Immature natural killer cell (primary cell): Measurements from ENCODE around the gene NDST3. TPM values are rescaled to one million over a fixed set of nuclear protein-coding genes. Genes with fewer than 3 reads are reported as not detected.
A peak's percentile ranks its signal among the peaks of the same experiment; 100 is the strongest.

ENCODE experiments used
- DNase-seq, 3 donors: peaks; one replicate each; pipeline ENCODE4 v3.0.0; 2022; ENCODE audit warnings: mixed read lengths in 1 of 3
- H3K27ac Mint-ChIP-seq, 6 donors: one replicate each; pipeline ENCODE4 v1.8.0; 2020; ENCODE audit warnings: mixed read lengths in 6 of 6, mild to moderate bottlenecking in 5 of 6, inconsistent platforms in 4 of 6, moderate library complexity in 3 of 6
- H3K27me3 Mint-ChIP-seq, 3 donors: one replicate each; pipeline ENCODE4 v1.8.0; 2020 to 2021; ENCODE audit warnings: low read depth in 3 of 3, mild to moderate bottlenecking in 3 of 3, mixed read lengths in 3 of 3, moderate library complexity in 3 of 3, inconsistent platforms in 1 of 3
- H3K36me3 Mint-ChIP-seq, 3 donors: one replicate each; pipeline ENCODE4 v1.8.0; 2020; ENCODE audit warnings: mixed read lengths in 3 of 3, inconsistent platforms in 2 of 3, mild to moderate bottlenecking in 2 of 3
- H3K4me1 Mint-ChIP-seq, 2 donors: one replicate each; pipeline ENCODE4 v1.8.0; 2020; ENCODE audit warnings: inconsistent platforms in 2 of 2, mild to moderate bottlenecking in 2 of 2, mixed read lengths in 2 of 2, moderate library complexity in 1 of 2
- H3K4me3 Mint-ChIP-seq, 5 donors: one replicate each; pipeline ENCODE4 v1.8.0; 2020; ENCODE audit warnings: mild to moderate bottlenecking in 5 of 5, mixed read lengths in 5 of 5, inconsistent platforms in 3 of 5, moderate library complexity in 3 of 5
- H3K9me3 Mint-ChIP-seq, 6 donors: one replicate each; pipeline ENCODE4 v1.8.0; 2020; ENCODE audit warnings: mild to moderate bottlenecking in 6 of 6, mixed read lengths in 6 of 6, inconsistent platforms in 4 of 6, moderate library complexity in 3 of 6
- polyA plus RNA-seq, 3 donors: library from polyadenylated mRNA; unstranded; fragments of 300-500 nt; fragmentation: Illumina TruSeq; gene quantifications; one replicate each; pipeline ENCODE4 v1.2.3, GENCODE V29; 2021

Gene NDST3
- polyA plus RNA-seq, 3 donors from 2014 or later = not detected

DNA sequence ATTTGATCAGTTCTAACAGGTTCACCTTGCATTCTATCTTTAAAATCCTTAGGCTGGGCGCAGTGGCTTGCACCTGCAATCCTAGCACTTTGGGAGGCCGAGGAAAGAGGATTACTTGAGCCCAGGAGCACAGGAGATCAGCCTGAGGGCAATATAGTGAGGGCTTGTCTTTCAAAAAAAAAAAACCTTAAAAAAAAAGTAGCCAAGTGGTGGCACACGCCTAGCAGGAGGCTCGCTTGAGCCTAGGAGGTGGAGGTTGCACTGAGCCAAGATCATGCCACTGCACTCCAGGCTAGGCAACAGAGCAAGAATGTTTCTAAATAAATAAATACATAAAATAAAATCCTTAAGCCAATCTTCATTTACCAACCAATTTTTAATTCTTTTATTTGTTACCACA is 243.0 kb downstream of the NDST3 start:
- Mint-ChIP-seq H3K36me3 (peaks cover 0 to 7% (median 7%) of the 10 kb centered on the region in 3 donors), H3K27ac (peak overlapping the region in 5 of 6 donors; percentile 98 to 100 (median 99))

DNA sequence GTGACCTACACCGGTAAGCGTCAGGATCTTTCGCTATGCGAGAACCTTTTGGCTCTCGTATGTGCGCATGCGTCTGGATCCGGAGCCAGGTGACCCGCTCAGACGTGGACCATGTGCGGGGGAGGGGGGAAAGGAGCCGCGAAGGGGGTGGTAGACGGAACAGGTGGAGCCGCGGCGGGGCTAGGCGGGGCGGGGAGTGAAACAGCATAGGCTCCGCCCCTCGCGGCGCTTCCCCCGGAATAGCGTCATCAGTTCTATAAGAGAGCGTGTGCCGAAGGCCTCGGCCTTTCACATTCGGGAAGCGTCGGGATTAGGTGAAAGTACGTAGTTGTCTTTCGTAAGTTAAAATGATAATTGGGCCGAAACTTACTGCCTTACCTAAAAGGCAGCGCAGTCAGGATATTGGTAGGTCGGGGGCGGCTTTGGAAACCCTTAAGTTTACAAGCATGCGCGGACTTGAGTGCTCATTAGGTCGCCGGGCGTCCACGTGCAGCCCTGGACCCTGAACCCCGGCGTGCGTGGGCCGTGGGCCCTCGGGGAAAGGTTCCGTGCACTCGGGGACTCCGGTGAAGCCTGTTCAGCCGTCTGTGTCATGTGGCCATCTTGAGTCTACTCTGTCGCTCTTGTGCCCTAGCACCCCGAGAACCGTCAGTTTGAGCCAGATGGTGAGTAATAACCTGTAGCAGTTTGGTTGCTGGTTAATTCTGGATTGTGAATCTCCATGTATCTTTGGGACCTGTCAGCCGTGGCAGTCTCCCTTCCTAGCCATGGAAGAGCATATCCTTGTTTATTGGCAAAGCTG is 244.4 kb downstream of the NDST3 start:
- Mint-ChIP-seq H3K9me3 (no peaks in the 10 kb centered on the region), H3K4me1 (peaks cover 39 to 52% of the 10 kb centered on the region in 2 donors), H3K27ac (peak overlapping the region; percentile 97 to 100 (median 99)), H3K4me3 (peak overlapping the region; percentile 91 to 99 (median 97)), H3K27me3 (peaks cover 11 to 18% (median 12%) of the 10 kb centered on the region in 3 donors), H3K36me3 (peaks cover 0 to 13% (median 10%) of the 10 kb centered on the region in 3 donors)
- peak; percentile 91 to 95 (median 92) for DNase-seq

More for the DNA sequence above, 243.0 kb downstream of the NDST3 start:
- Mint-ChIP-seq H3K4me3 (peak overlapping the region; percentile 19 to 99 (median 94)), H3K9me3 (no peaks in the 10 kb centered on the region), H3K27me3 (peaks cover 11 to 18% (median 12%) of the 10 kb centered on the region in 3 donors), H3K4me1 (peaks cover 37 to 52% of the 10 kb centered on the region in 2 donors)
- DNase-seq = no peak

DNA sequence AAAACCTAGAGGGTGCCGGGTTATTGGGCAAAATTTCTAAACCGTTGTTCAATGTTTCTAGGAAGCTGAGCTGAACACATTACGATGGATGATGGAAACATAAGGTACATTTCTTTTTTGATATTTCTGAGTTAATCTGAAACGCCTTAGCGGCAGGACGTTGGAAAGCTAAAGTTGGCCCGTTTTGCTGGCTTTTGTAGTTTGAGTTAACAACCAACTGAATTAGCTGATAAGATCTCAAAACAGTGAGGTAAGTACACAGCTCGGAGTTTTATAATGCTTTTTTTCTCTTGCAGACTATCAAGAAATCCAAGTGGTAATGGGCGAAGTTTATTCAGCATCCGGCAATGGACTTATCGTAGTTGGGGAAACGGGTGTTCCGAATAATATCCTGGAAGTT is 245.0 kb downstream of the NDST3 start:
- H3K4me3 Mint-ChIP-seq = peak overlapping the region; percentile 91 to 99 (median 97)
- peaks cover 39 to 52% of the 10 kb centered on the region in 2 donors for H3K4me1 Mint-ChIP-seq
- H3K36me3 Mint-ChIP-seq = peaks cover 0 to 13% (median 10%) of the 10 kb centered on the region in 3 donors
- DNase-seq = peak in 2 of 3 donors; percentile 16 to 26
- peaks cover 11 to 18% (median 12%) of the 10 kb centered on the region in 3 donors for H3K27me3 Mint-ChIP-seq
- H3K27ac Mint-ChIP-seq = peak overlapping the region; percentile 97 to 100 (median 99)
- no peaks in the 10 kb centered on the region for H3K9me3 Mint-ChIP-seq

DNA sequence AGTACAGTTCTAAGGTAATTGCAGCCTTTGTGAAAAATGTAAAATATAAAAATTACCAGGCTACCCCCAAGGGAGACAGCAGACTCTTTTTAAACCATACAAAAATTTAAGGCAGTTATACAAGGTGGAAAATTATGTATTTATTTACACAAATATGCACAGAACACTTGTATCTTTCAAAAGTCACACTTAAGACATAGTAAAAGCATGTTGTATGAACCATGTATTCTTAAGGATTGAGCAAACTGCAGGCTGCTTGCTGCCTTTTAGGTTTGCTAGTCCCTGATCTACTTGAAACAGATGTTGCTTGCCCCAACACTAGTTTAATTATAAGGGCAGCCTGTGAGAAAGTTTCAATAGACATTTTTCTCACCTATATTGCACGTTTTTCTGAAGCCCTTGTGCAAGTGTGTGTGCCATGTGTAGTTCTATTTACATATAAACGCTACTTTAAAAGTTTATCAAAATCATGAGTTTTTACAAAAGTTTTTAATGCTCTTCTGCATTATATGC is 245.7 kb downstream of the NDST3 start:
- peak overlapping the region; percentile 91 to 99 (median 97) for H3K4me3 Mint-ChIP-seq
- H3K4me1 Mint-ChIP-seq = peaks cover 39 to 52% of the 10 kb centered on the region in 2 donors
- peaks cover 0 to 13% (median 10%) of the 10 kb centered on the region in 3 donors for H3K36me3 Mint-ChIP-seq
- H3K27ac Mint-ChIP-seq = peak overlapping the region; percentile 97 to 100 (median 99)
- DNase-seq = no peak
- H3K27me3 Mint-ChIP-seq = peaks cover 11 to 18% (median 12%) of the 10 kb centered on the region in 3 donors
- no peaks in the 10 kb centered on the region for H3K9me3 Mint-ChIP-seq

DNA sequence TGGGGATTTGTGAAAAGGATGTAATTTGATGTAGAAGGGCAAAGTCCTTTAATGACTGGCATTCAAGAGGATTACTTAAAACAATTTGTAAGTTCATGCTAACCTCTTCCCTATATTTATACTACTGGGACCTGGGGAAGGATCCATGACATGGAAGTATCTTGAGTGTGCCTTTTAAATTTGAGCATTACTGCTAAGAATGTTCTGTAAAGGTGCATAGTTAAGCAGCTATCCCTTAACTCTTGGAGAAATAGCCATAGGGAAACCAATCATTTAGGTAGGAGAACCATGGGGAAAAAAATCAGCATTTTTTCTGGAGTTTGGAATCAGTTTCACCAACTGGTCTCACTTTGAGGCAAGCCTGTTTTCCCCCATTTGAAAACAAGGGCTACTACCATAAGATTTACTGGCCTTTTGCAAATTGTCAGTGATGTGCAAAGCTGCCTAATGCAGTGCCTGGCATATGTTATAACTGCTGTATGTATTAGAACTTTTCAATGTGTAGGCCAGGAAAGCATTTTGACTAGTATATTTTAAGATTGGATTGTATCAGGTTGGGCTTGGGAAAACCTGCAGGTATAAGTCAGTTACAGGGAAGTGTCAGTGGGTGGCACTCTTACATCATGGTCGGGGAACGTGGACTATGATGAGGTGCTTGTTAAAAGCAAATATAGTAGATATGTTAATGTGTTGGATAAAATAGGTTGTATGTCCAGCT is 246.4 kb downstream of the NDST3 start:
- Mint-ChIP-seq H3K4me1 (peaks cover 39 to 52% of the 10 kb centered on the region in 2 donors), H3K27ac (peak overlapping the region in 5 of 6 donors; percentile 6 to 99 (median 58))
- DNase-seq = peak; percentile 17 to 29 (median 18)

DNA sequence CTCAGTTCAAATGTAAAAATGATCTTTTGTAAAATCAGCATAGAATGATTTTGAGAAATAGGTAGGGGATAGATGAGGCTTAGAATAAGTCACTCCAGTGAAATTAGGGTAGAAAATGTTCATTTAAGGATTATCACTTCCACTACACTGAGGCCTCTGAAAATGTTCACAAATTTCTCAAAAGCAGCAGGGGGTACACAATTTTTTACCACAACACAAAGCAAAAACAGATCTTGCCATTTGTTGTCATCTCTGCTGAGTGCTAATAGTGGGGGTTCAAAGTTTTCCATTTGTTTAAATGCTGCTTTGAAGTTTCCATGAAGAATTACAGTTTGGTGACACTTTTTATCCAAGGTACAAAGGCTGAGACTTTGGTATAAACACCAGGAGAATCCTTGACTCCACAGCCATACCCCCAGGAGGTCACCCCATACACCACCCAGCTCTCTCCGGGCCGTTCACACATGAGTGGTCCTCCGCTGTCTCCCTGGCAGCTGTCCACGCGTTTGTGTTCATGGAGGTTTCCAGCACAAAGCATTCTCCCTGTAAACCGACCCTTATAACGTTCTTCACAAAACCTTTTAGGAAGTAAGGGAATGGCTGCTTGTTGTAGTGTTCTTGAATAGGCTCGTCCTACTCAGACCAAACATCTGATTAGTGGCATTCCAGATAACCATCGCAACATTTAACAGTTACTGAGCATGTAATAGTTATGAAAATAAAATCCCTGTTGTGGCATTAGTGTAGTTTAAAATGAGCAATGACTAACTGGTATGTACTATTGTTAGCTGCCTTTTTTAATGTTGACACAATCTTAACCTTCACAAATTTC is 247.5 kb downstream of the NDST3 start:
- peaks cover 39 to 52% of the 10 kb centered on the region in 2 donors for H3K4me1 Mint-ChIP-seq
- peak overlapping the region in 5 of 6 donors; percentile 22 to 99 (median 30) for H3K27ac Mint-ChIP-seq
- no peaks in the 10 kb centered on the region for H3K9me3 Mint-ChIP-seq
- H3K36me3 Mint-ChIP-seq = peaks cover 0 to 18% (median 10%) of the 10 kb centered on the region in 3 donors
- DNase-seq = no peak
- no peak overlapping the region for H3K4me3 Mint-ChIP-seq
- peaks cover 9 to 15% (median 12%) of the 10 kb centered on the region in 3 donors for H3K27me3 Mint-ChIP-seq

More for the DNA sequence above, 246.4 kb downstream of the NDST3 start:
- Mint-ChIP-seq H3K9me3 (no peaks in the 10 kb centered on the region), H3K27me3 (peaks cover 9 to 15% (median 12%) of the 10 kb centered on the region in 3 donors), H3K36me3 (peaks cover 0 to 13% (median 10%) of the 10 kb centered on the region in 3 donors), H3K4me3 (peak overlapping the region in 3 of 5 donors; percentile 12 to 36 (median 30))

DNA sequence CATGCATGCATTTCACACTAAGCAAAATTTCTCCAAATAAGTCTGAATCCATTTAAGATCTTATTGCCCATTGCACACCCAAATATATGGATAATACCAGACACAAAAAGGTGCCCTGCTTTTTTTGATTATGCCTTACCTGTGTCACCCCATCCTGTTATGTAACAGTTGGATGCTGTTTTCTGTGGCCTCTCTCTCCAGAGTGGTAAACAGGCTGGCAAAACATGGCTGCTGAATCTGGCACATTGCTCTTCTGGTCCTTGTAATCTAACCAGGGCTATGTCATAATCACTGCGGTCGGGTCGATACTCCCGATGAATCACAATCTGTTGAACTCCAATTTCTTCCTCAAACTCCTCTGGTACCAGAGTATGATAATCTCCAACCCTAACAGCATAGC is 248.4 kb downstream of the NDST3 start:
- DNase-seq = no peak
- Mint-ChIP-seq H3K4me3 (no peak overlapping the region), H3K27ac (peak overlapping the region in 3 of 6 donors; percentile 15 to 31 (median 22)), H3K36me3 (peaks cover 0 to 18% (median 10%) of the 10 kb centered on the region in 3 donors), H3K4me1 (peaks cover 34 to 43% of the 10 kb centered on the region in 2 donors), H3K9me3 (no peaks in the 10 kb centered on the region), H3K27me3 (peaks cover 7 to 15% (median 12%) of the 10 kb centered on the region in 3 donors)

DNA sequence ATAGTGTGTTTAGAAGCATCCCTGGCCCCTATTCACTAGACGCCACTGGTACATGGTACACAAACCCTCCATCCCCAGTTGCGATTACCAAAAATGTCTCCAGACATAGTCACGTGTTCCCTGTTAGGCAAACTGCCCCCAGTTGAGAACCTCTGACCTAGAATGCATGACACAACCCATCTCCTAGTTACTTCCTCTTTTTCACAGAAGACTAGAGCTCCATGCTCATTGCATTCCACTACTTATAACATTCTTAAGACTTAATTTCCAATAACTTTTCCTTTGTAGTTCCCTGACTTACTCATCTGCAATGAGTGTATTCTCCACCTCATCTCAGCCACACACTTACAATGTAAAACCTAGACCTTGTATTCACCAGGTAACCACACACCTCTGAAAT is 249.9 kb downstream of the NDST3 start:
- DNase-seq = no peak
- H3K4me1 Mint-ChIP-seq = peaks cover 19 to 29% of the 10 kb centered on the region in 2 donors
- no peaks in the 10 kb centered on the region for H3K9me3 Mint-ChIP-seq
- H3K4me3 Mint-ChIP-seq = no peak overlapping the region
- H3K36me3 Mint-ChIP-seq = peaks cover 0 to 18% (median 7%) of the 10 kb centered on the region in 3 donors
- peak overlapping the region in 1 of 6 donors; percentile 59 for H3K27ac Mint-ChIP-seq
- H3K27me3 Mint-ChIP-seq = peaks cover 0 to 3% (median under 1%) of the 10 kb centered on the region in 3 donors

DNA sequence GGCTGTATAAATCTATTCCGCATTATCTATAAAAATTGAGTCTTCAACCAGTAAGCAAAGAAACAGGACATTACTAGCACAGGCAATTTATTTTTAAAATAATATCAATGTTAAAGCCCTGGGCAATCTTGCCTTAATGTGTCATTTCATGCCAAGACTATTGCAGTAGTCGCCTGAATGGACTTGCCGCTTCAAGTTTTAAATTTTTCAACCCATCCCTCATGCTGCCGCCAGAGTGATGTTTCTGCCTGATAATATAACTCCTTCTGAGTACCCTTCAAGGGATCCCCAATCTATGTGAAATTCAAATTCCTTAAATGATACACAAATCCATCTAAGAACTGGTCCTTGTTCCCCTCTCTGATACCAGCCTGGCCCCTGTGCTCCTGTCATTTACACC is 251.6 kb downstream of the NDST3 start:
- no peak for DNase-seq
- peak overlapping the region in 1 of 6 donors; percentile 7 for H3K27ac Mint-ChIP-seq
- H3K4me1 Mint-ChIP-seq = peaks cover 4 to 11% of the 10 kb centered on the region in 2 donors
- H3K36me3 Mint-ChIP-seq = peaks cover 0 to 18% (median 10%) of the 10 kb centered on the region in 3 donors
- H3K27me3 Mint-ChIP-seq = no peaks in the 10 kb centered on the region
- H3K9me3 Mint-ChIP-seq = no peaks in the 10 kb centered on the region
- no peak overlapping the region for H3K4me3 Mint-ChIP-seq

DNA sequence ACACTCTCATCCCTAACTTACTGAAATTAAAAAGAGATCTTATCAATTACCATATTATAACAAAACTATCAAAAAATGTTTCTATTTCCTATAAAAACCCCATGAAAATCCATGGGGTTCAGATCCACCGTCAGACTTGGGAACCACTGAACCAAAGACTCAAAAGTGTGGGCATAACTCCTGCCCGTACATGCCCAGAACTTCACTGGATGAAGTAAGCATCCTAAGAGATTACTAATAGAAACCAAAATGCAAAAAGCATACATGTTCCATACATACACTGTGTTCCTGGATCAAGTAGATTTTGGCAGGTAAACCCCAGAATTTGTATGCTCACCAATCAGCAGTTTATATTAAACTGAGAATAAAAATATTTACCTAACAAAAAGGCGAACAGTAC is 252.4 kb downstream of the NDST3 start:
- H3K4me1 Mint-ChIP-seq = peaks cover 2 to 3% of the 10 kb centered on the region in 2 donors
- peaks cover 0 to 15% (median 8%) of the 10 kb centered on the region in 3 donors for H3K36me3 Mint-ChIP-seq
- no peaks in the 10 kb centered on the region for H3K9me3 Mint-ChIP-seq
- no peak overlapping the region for H3K4me3 Mint-ChIP-seq
- H3K27me3 Mint-ChIP-seq = no peaks in the 10 kb centered on the region
- no peak for DNase-seq
- no peak overlapping the region for H3K27ac Mint-ChIP-seq

DNA sequence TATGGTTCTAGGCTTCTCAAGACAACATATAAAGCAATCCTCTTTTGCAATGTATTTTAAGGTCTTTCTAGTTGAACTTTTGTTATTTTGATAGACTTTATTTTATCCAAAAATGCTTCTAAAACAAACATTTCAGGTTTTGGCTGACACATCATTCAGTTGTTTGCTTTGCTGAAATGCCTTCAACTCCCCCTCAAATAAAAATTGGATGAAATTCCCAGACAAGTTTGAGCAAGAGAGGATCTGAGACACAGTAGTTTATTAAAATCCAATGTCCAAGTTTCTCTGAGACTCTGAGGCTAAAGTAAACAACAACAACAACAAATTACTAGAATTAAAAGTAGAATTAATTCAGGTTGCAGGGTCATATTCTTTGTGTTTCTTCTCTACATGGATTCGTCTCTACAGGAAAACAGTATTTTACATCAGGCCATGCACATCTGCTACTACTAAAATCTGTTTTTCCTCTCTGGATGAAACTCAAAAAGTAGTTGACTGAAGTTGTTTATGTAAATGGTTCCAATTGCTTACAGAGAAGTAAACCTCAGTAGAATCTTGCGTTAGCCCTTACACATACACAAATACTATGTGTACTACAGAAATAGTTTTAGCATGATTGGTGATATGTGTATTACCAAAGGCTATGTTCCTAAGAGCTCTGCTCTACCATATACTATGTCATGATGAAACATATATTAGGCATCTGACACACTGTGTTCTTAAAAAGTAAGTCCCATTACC is 253.6 kb downstream of the NDST3 start:
- Mint-ChIP-seq H3K36me3 (peaks cover 0 to 8% (median 6%) of the 10 kb centered on the region in 3 donors), H3K9me3 (no peaks in the 10 kb centered on the region), H3K4me3 (no peak overlapping the region), H3K27ac (no peak overlapping the region), H3K4me1 (peaks cover 0 to 2% of the 10 kb centered on the region in 2 donors), H3K27me3 (no peaks in the 10 kb centered on the region)
- DNase-seq = no peak

DNA sequence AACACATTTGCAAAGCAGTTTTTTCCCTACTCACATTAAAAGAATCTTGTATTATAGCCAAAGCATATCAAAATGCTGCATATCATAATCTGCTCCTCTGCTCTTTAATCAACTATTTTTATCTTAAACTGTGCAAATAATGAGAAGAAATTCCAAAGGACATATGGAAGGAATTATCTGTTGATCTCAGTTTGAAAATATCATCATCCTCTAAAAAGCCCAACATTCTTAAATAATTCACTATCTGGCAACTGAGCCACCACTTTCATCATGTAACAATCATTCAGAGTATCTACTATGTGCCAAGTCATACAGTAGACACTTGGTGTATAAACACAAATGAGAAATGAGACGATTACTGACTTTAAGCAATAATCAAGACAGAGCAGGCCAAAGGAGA is 255.5 kb downstream of the NDST3 start:
- H3K36me3 Mint-ChIP-seq = peaks cover 0 to 5% (median 5%) of the 10 kb centered on the region in 3 donors
- no peak overlapping the region for H3K27ac Mint-ChIP-seq
- H3K4me3 Mint-ChIP-seq = no peak overlapping the region
- H3K9me3 Mint-ChIP-seq = no peaks in the 10 kb centered on the region
- H3K27me3 Mint-ChIP-seq = no peaks in the 10 kb centered on the region
- DNase-seq = no peak
- H3K4me1 Mint-ChIP-seq = no peaks in the 10 kb centered on the region
